ENCODE data around the gene SLC22A7. TPM values are rescaled to one million over a fixed set of nuclear protein-coding genes. Genes with fewer than 3 reads are reported as not detected.

The SLC22A7 gene
- total and polyA plus RNA-seq, 2 of the 8 experiments (the other 6 are each of a cell fraction or from before 2014, with no cell fraction given): not detected

DNA sequence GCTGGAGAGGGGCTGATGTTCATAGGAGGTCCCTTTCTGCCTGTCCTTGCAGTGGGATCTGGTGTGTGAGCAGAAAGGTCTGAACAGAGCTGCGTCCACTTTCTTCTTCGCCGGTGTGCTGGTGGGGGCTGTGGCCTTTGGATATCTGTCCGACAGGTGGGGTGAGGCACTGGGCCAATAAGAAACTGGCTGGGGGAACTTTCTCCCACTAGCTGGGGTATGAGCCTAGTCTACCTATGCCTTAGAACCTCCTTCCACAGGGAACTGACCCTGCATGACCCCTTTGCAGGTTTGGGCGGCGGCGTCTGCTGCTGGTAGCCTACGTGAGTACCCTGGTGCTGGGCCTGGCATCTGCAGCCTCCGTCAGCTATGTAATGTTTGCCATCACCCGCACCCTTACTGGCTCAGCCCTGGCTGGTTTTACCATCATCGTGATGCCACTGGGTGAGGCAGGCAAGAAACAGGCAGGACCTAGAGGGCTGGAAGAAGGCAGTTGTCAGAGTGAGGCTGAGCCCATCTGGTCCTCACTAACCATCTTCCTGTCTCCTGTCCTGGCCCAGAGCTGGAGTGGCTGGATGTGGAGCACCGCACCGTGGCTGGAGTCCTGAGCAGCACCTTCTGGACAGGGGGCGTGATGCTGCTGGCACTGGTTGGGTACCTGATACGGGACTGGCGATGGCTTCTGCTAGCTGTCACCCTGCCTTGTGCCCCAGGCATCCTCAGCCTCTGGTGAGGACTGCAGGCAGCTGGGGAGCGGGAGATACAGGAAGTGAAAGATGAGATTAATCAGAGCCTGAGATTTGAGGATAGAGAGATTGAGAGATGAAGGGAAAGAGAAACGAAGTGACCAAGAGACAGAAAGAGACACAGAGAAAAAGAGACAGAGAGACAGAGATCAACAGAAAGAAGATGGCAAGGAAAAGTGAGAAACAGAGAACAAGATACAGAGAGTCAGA, 1.6 kb downstream of the SLC22A7 start:
- Histone ChIP-seq H2AK5ac (ENCODE audit: low read depth, low read length) (no peak overlapping the region), H3K79me1 (ENCODE audit: low read depth, low read length) (no peaks in the 10 kb centered on the region), H4K8ac (ENCODE audit: extremely low read depth, insufficient read depth, low read length) (no peak overlapping the region), H3K4me2 (ENCODE audit: insufficient read depth in 1 of 2, low read depth in 2 of 2, low read length in 2 of 2) (no peak overlapping the region), H2BK20ac (ENCODE audit: low read length) (no peak overlapping the region), H3K14ac (ENCODE audit: insufficient read length) (no peak overlapping the region), H3K23me2 (ENCODE audit: low read depth, low read length) (peaks cover 2% of the 10 kb centered on the region; the same call in 1 of the 2 replicates), H3K4me3 (ENCODE audit: extremely low read depth in 1 of 4, insufficient read depth in 2 of 4, low read depth in 3 of 4, low read length in 4 of 4) (no peak overlapping the region), H3K79me2 (ENCODE audit: control insufficient read depth in 1 of 2, insufficient read depth in 2 of 2, low read length in 2 of 2) (no peaks in the 10 kb centered on the region), H3K4me1 (replicated peaks in 1 of 4; ENCODE audit: control insufficient read depth in 3 of 4, insufficient read depth in 4 of 4, low read length in 3 of 4) (no peaks in the 10 kb centered on the region), H3K36me3 (ENCODE audit: control insufficient read depth in 2 of 4, insufficient read depth in 4 of 4, low read length in 3 of 4) (peaks cover 0 to 5% (median under 1%) of the 10 kb centered on the region in 4 experiments; a peak in 1 of 8 replicates), H2BK120ac (replicated peaks; ENCODE audit: low read depth, low read length) (no peak overlapping the region), H2AFZ (ENCODE audit: low read length) (no peak overlapping the region), H3K9me3 (ENCODE audit: insufficient read depth in 2 of 2, low read depth in 1 of 2, low read length in 1 of 2) (no peaks in the 10 kb centered on the region), H3K9ac (replicated peaks in 1 of 4; ENCODE audit: extremely low read depth in 1 of 4, low read depth in 3 of 4, low read length in 3 of 4) (no peak overlapping the region), H4K5ac (ENCODE audit: insufficient read length, low read depth, low read length) (no peak overlapping the region), H3K23ac (ENCODE audit: insufficient read length) (no peak overlapping the region), H3K27me3 (replicated peaks in 1 of 4; ENCODE audit: control insufficient read depth in 3 of 4, extremely low read depth in 1 of 4, insufficient read depth in 3 of 4, low read length in 3 of 4) (peaks cover 0 to 2% (median 0%) of the 10 kb centered on the region in 4 experiments; a peak in 1 of 7 replicates), H2BK5ac (ENCODE audit: low read depth, low read length) (no peak overlapping the region), H3K18ac (ENCODE audit: extremely low read depth, low read length) (no peak overlapping the region), H3K56ac (replicated peaks; ENCODE audit: insufficient read length, low read depth, low read length) (no peak overlapping the region), H3K4ac (replicated peaks; ENCODE audit: insufficient read length, low read depth, low read length) (no peak overlapping the region), H2BK15ac (ENCODE audit: low read length) (no peak overlapping the region), H4K20me1 (replicated peaks in 1 of 2; ENCODE audit: control insufficient read depth in 1 of 2, insufficient read depth in 2 of 2, low read length in 2 of 2) (peaks cover 0 to under 1% of the 10 kb centered on the region in 2 experiments), H3K27ac (ENCODE audit: low read depth, low read length) (no peak overlapping the region), H2BK12ac (ENCODE audit: low read depth, low read length) (no peak overlapping the region), H4K91ac (replicated peaks; ENCODE audit: insufficient read length, low read length) (no peak overlapping the region)
- DNase-seq (ENCODE audit: low read depth in 1 of 2, low spot score in 2 of 2): no peak
- FAIRE-seq: no peak
- WGBS, 2 experiments (ENCODE audit: extremely low coverage in 1 of 2, insufficient coverage in 1 of 2, insufficient read length in 1 of 2, insufficient replicate concordance in 2 of 2, low coverage in 1 of 2, low lambda C conversion rate in 2 of 2, missing lambda C conversion rate in 1 of 2): 88 to 100% methylated on average over 1 to 18 of the region's 18 CpGs
- TF ChIP-seq, protein P1, sequence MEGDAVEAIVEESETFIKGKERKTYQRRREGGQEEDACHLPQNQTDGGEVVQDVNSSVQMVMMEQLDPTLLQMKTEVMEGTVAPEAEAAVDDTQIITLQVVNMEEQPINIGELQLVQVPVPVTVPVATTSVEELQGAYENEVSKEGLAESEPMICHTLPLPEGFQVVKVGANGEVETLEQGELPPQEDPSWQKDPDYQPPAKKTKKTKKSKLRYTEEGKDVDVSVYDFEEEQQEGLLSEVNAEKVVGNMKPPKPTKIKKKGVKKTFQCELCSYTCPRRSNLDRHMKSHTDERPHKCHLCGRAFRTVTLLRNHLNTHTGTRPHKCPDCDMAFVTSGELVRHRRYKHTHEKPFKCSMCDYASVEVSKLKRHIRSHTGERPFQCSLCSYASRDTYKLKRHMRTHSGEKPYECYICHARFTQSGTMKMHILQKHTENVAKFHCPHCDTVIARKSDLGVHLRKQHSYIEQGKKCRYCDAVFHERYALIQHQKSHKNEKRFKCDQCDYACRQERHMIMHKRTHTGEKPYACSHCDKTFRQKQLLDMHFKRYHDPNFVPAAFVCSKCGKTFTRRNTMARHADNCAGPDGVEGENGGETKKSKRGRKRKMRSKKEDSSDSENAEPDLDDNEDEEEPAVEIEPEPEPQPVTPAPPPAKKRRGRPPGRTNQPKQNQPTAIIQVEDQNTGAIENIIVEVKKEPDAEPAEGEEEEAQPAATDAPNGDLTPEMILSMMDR (IDR thresholded peaks at IDR 0.05; ENCODE audit: control extremely low read depth in 1 of 3, insufficient read depth in 1 of 3, low read depth in 1 of 3, low read length in 3 of 3): no peak
- no peak for TF ChIP-seq BACH1 (IDR thresholded peaks at IDR 0.05; ENCODE audit: low read length)
- no peak for TF ChIP-seq POLR2A (IDR thresholded peaks at IDR 0.05; ENCODE audit: control extremely low read depth in 1 of 2, low read depth in 2 of 2, low read length in 2 of 2)
- TF ChIP-seq KDM5A (IDR thresholded peaks at IDR 0.05; ENCODE audit: low read length): no peak
- no peak for TF ChIP-seq ZNF274 (IDR thresholded peaks at IDR 0.05; ENCODE audit: borderline replicate concordance, extremely low read depth, low read length)
- no peak for TF ChIP-seq SIRT6 (IDR thresholded peaks at IDR 0.05; ENCODE audit: low read length)
- TF ChIP-seq BCL11A (IDR thresholded peaks at IDR 0.05; ENCODE audit: low read depth in 2 of 2, low read length in 2 of 2): no peak
- no peak for TF ChIP-seq HDAC6 (IDR thresholded peaks at IDR 0.05; ENCODE audit: low read depth, low read length)
- TF ChIP-seq POLR2AphosphoS5 (IDR thresholded peaks at IDR 0.05; ENCODE audit: low read depth, low read length): no peak
- CTCF ChIA-PET (ENCODE audit: partially characterized antibody): interaction anchor here (1.1 to 5.9 kb wide), 4 partner anchors 8 to 207 kb away, joined by 3 to 50 read pairs (median 10); partner anchors contain the start of gene CRIP3
- POLR2A ChIA-PET (ENCODE audit: partially characterized antibody): interaction anchor here (0.6 to 5.7 kb wide), 5 partner anchors 9 to 500 kb away, joined by 3 to 45 read pairs (median 3); partner anchors contain the start of genes CRIP3 and ZNF318
